GM12878 (cell line): ENCODE results near the gene CARM1. TPM values are rescaled to one million over a fixed set of nuclear protein-coding genes. Genes with fewer than 3 reads are reported as not detected.

Experiments
- microRNA-seq: library from miRNA; unstranded; fragments of <30 nt; microRNA quantifications from one replicate; pipeline ENCODE4, GENCODE V29; 2018
- polyA plus RNA-seq, 11 experiments: library from polyadenylated mRNA; depleted of rRNA in 4 of 11; unstranded in 6 of 11; stranded (reverse) in 5 of 11; fragments of >200 nt; fragmentation: Nextera tagmentation in 4 of 11; fragmentation: Illumina TruSeq in 1 of 11; extraction: Ambion mirVana in 4 of 11; extraction: Trizol in 1 of 11; gene quantifications; 1 replicate in 1 of 11; 2 replicates in 10 of 11; pipeline versions ENCODE4 v1.2.1 to v1.2.3, GENCODE V29; 2011 to 2016; ENCODE audit warnings: inconsistent platforms in 2 of 11, missing spikeins in 2 of 11, low read depth in 1 of 11
- small RNA-seq: library from RNA; depleted of rRNA; stranded (forward); fragments of <200 nt; gene quantifications from one replicate; pipeline ENCODE3, GENCODE V24; 2014
- total RNA-seq, 4 experiments: library from RNA; depleted of rRNA in 3 of 4; stranded (reverse); fragments of >200 nt in 3 of 4; fragmentation: Illumina TruSeq in 1 of 4; extraction: Trizol in 1 of 4; gene quantifications; 2 replicates each; pipeline versions ENCODE4 v1.2.1 to v1.2.3, GENCODE V29; 2013 to 2021

The CARM1 gene
- total and polyA plus RNA-seq, 10 of the 15 experiments (the other 5 are each of a cell fraction or from before 2014, with no cell fraction given): 0.45 to 116 (median 39.7) TPM

Small RNA genes within 50 kb of the gene (microRNA-seq; reads per million reads assigned to microRNA genes)
- 1.1 reads per million for gene MIR6793

Small RNA genes within 50 kb of the gene (small RNA-seq; reads per million reads assigned to genes)
- not detected for gene MIR6793

Other genes starting within 250 kb of the CARM1 start
Only the 7 nearest of the 10 such genes appear.
- 40.7 and 44.3 TPM in 2 replicates for gene QTRT1, start 170.1 kb upstream of the CARM1 start, total RNA-seq (2014; rRNA removed)
- 18.1 and 19.9 TPM in 2 replicates for gene QTRT1, start 170.1 kb upstream of the CARM1 start, total RNA-seq (2014; rRNA removed; fragmentation: Illumina TruSeq; extraction: Trizol)
- gene QTRT1, start 170.1 kb upstream of the CARM1 start, total RNA-seq (2021): 55.0 and 59.3 TPM in 2 replicates
- gene QTRT1, start 170.1 kb upstream of the CARM1 start, polyA plus RNA-seq (2011; rRNA removed): 10.7 and 33.9 TPM in 2 replicates
- gene QTRT1, start 170.1 kb upstream of the CARM1 start, polyA plus RNA-seq (2014; fragmentation: Illumina TruSeq; extraction: Trizol): 4.0 and 14.2 TPM in 2 replicates
- gene QTRT1, start 170.1 kb upstream of the CARM1 start, polyA plus RNA-seq (2014; fragmentation: Nextera tagmentation; extraction: Ambion mirVana): 1 to 10 TPM in 1 of 2 experiments, under 1 TPM in 1; 0.89 to 8.6 TPM
- 66.0 and 71.2 TPM in 2 replicates for gene QTRT1, start 170.1 kb upstream of the CARM1 start, polyA plus RNA-seq (2014; rRNA removed)
- gene QTRT1, start 170.1 kb upstream of the CARM1 start, polyA plus RNA-seq (2016; fragmentation: Nextera tagmentation; extraction: Ambion mirVana): 10 to 100 TPM; 73.7 to 78.9 TPM
- 56.8 and 68.7 TPM in 2 replicates for gene DNM2, start 153.5 kb upstream of the CARM1 start, total RNA-seq (2014; rRNA removed)
- 53.0 and 58.9 TPM in 2 replicates for gene DNM2, start 153.5 kb upstream of the CARM1 start, total RNA-seq (2014; rRNA removed; fragmentation: Illumina TruSeq; extraction: Trizol)
- gene DNM2, start 153.5 kb upstream of the CARM1 start, total RNA-seq (2021): 128 and 146 TPM in 2 replicates
- gene DNM2, start 153.5 kb upstream of the CARM1 start, polyA plus RNA-seq (2011; rRNA removed): 22.8 and 47.4 TPM in 2 replicates
- gene DNM2, start 153.5 kb upstream of the CARM1 start, polyA plus RNA-seq (2014; fragmentation: Illumina TruSeq; extraction: Trizol): 54.5 and 69.2 TPM in 2 replicates
- 1 to 10 TPM; 1.2 to 3.4 TPM for gene DNM2, start 153.5 kb upstream of the CARM1 start, polyA plus RNA-seq (2014; fragmentation: Nextera tagmentation; extraction: Ambion mirVana)
- gene DNM2, start 153.5 kb upstream of the CARM1 start, polyA plus RNA-seq (2014; rRNA removed): 93.1 and 113 TPM in 2 replicates
- gene DNM2, start 153.5 kb upstream of the CARM1 start, polyA plus RNA-seq (2016; fragmentation: Nextera tagmentation; extraction: Ambion mirVana): 100 to 1,000 TPM in 1 of 2 experiments, 10 to 100 TPM in 1; 98.3 to 100 TPM
- 14.9 TPM in 2 replicates for gene TMED1, start 35.3 kb upstream of the CARM1 start, total RNA-seq (2014; rRNA removed)
- 9.1 and 9.2 TPM in 2 replicates for gene TMED1, start 35.3 kb upstream of the CARM1 start, total RNA-seq (2014; rRNA removed; fragmentation: Illumina TruSeq; extraction: Trizol)
- gene TMED1, start 35.3 kb upstream of the CARM1 start, total RNA-seq (2021): 15.7 and 15.8 TPM in 2 replicates
- 11.2 and 15.7 TPM in 2 replicates for gene TMED1, start 35.3 kb upstream of the CARM1 start, polyA plus RNA-seq (2011; rRNA removed)
- 2.6 and 4.1 TPM in 2 replicates for gene TMED1, start 35.3 kb upstream of the CARM1 start, polyA plus RNA-seq (2014; fragmentation: Illumina TruSeq; extraction: Trizol)
- gene TMED1, start 35.3 kb upstream of the CARM1 start, polyA plus RNA-seq (2014; fragmentation: Nextera tagmentation; extraction: Ambion mirVana): 1 to 10 TPM in 1 of 2 experiments, under 1 TPM in 1; 0.60 to 2.8 TPM
- gene TMED1, start 35.3 kb upstream of the CARM1 start, polyA plus RNA-seq (2014; rRNA removed): 9.8 and 12.2 TPM in 2 replicates
- gene TMED1, start 35.3 kb upstream of the CARM1 start, polyA plus RNA-seq (2016; fragmentation: Nextera tagmentation; extraction: Ambion mirVana): 10 to 100 TPM; 22.9 to 23.1 TPM
- gene C19orf38, start 23.1 kb upstream of the CARM1 start, total RNA-seq (2014; rRNA removed): 6.5 and 6.9 TPM in 2 replicates
- gene C19orf38, start 23.1 kb upstream of the CARM1 start, total RNA-seq (2014; rRNA removed; fragmentation: Illumina TruSeq; extraction: Trizol): 7.5 and 7.6 TPM in 2 replicates
- gene C19orf38, start 23.1 kb upstream of the CARM1 start, total RNA-seq (2021): 5.3 and 6.5 TPM in 2 replicates
- gene C19orf38, start 23.1 kb upstream of the CARM1 start, polyA plus RNA-seq (2011; rRNA removed): 1.8 and 3.0 TPM in 2 replicates
- gene C19orf38, start 23.1 kb upstream of the CARM1 start, polyA plus RNA-seq (2014; fragmentation: Illumina TruSeq; extraction: Trizol): 2.4 and 6.0 TPM in 2 replicates
- 1 to 10 TPM; 2.6 to 4.8 TPM for gene C19orf38, start 23.1 kb upstream of the CARM1 start, polyA plus RNA-seq (2014; fragmentation: Nextera tagmentation; extraction: Ambion mirVana)
- gene C19orf38, start 23.1 kb upstream of the CARM1 start, polyA plus RNA-seq (2014; rRNA removed): 6.3 and 6.7 TPM in 2 replicates
- gene C19orf38, start 23.1 kb upstream of the CARM1 start, polyA plus RNA-seq (2016; fragmentation: Nextera tagmentation; extraction: Ambion mirVana): 1 to 10 TPM; 4.2 to 4.8 TPM
- 33.4 and 36.4 TPM in 2 replicates for gene YIPF2, start 57.1 kb downstream of the CARM1 start, total RNA-seq (2014; rRNA removed)
- 10.6 and 14.9 TPM in 2 replicates for gene YIPF2, start 57.1 kb downstream of the CARM1 start, total RNA-seq (2014; rRNA removed; fragmentation: Illumina TruSeq; extraction: Trizol)
- 26.5 and 28.4 TPM in 2 replicates for gene YIPF2, start 57.1 kb downstream of the CARM1 start, total RNA-seq (2021)
- gene YIPF2, start 57.1 kb downstream of the CARM1 start, polyA plus RNA-seq (2011; rRNA removed): 10.0 and 17.2 TPM in 2 replicates
- 1.8 and 8.1 TPM in 2 replicates for gene YIPF2, start 57.1 kb downstream of the CARM1 start, polyA plus RNA-seq (2014; fragmentation: Illumina TruSeq; extraction: Trizol)
- gene YIPF2, start 57.1 kb downstream of the CARM1 start, polyA plus RNA-seq (2014; fragmentation: Nextera tagmentation; extraction: Ambion mirVana): 1 to 10 TPM in 1 of 2 experiments, under 1 TPM in 1; 0.92 to 3.9 TPM
- 31.7 and 38.9 TPM in 2 replicates for gene YIPF2, start 57.1 kb downstream of the CARM1 start, polyA plus RNA-seq (2014; rRNA removed)
- 10 to 100 TPM; 18.1 to 19.6 TPM for gene YIPF2, start 57.1 kb downstream of the CARM1 start, polyA plus RNA-seq (2016; fragmentation: Nextera tagmentation; extraction: Ambion mirVana)
- gene TIMM29, start 57.3 kb downstream of the CARM1 start, total RNA-seq (2014; rRNA removed): 25.1 and 25.8 TPM in 2 replicates
- gene TIMM29, start 57.3 kb downstream of the CARM1 start, total RNA-seq (2014; rRNA removed; fragmentation: Illumina TruSeq; extraction: Trizol): 11.0 TPM in 2 replicates
- gene TIMM29, start 57.3 kb downstream of the CARM1 start, total RNA-seq (2021): 20.9 and 22.7 TPM in 2 replicates
- gene TIMM29, start 57.3 kb downstream of the CARM1 start, polyA plus RNA-seq (2011; rRNA removed): 9.6 and 10.2 TPM in 2 replicates
- gene TIMM29, start 57.3 kb downstream of the CARM1 start, polyA plus RNA-seq (2014; fragmentation: Illumina TruSeq; extraction: Trizol): 6.2 and 8.2 TPM in 2 replicates
- 1 to 10 TPM; 2.4 to 6.5 TPM for gene TIMM29, start 57.3 kb downstream of the CARM1 start, polyA plus RNA-seq (2014; fragmentation: Nextera tagmentation; extraction: Ambion mirVana)
- 15.9 and 17.6 TPM in 2 replicates for gene TIMM29, start 57.3 kb downstream of the CARM1 start, polyA plus RNA-seq (2014; rRNA removed)
- gene TIMM29, start 57.3 kb downstream of the CARM1 start, polyA plus RNA-seq (2016; fragmentation: Nextera tagmentation; extraction: Ambion mirVana): 10 to 100 TPM; 27.4 to 27.9 TPM
- gene SMARCA4, start 89.5 kb downstream of the CARM1 start, total RNA-seq (2014; rRNA removed): 82.0 and 85.3 TPM in 2 replicates
- gene SMARCA4, start 89.5 kb downstream of the CARM1 start, total RNA-seq (2014; rRNA removed; fragmentation: Illumina TruSeq; extraction: Trizol): 39.2 and 44.7 TPM in 2 replicates
- gene SMARCA4, start 89.5 kb downstream of the CARM1 start, total RNA-seq (2021): 153 and 175 TPM in 2 replicates
- 25.2 and 32.1 TPM in 2 replicates for gene SMARCA4, start 89.5 kb downstream of the CARM1 start, polyA plus RNA-seq (2011; rRNA removed)
- gene SMARCA4, start 89.5 kb downstream of the CARM1 start, polyA plus RNA-seq (2014; fragmentation: Illumina TruSeq; extraction: Trizol): 34.9 and 63.5 TPM in 2 replicates
- 10 to 100 TPM; 22.4 to 43.8 TPM for gene SMARCA4, start 89.5 kb downstream of the CARM1 start, polyA plus RNA-seq (2014; fragmentation: Nextera tagmentation; extraction: Ambion mirVana)
- gene SMARCA4, start 89.5 kb downstream of the CARM1 start, polyA plus RNA-seq (2014; rRNA removed): 51.2 and 76.8 TPM in 2 replicates
- 100 to 1,000 TPM in 1 of 2 experiments, 10 to 100 TPM in 1; 88.6 to 102 TPM for gene SMARCA4, start 89.5 kb downstream of the CARM1 start, polyA plus RNA-seq (2016; fragmentation: Nextera tagmentation; extraction: Ambion mirVana)